ENCODE data around the gene FGD5.

Gene FGD5

GRCh38 chr3:14929310-14930074 lies 110.7 kb downstream of the FGD5 start:
- Histone ChIP-seq H3K36me3 (replicated peaks) (no peaks in the 10 kb centered on the region), H3K4me1 (no peaks in the 10 kb centered on the region), H3K9me3 (no peaks in the 10 kb centered on the region; the same call in 1 of the 2 replicates), H3K27me3 (ENCODE audit: low read depth) (0 out of 2 replicates have a peak, but pooled peaks cover 2% of the 10 kb centered on the region), H3K4me3 (no peak overlapping the region)
- no peak for DNase-seq (ENCODE audit: low spot score in 2 of 2)
- in situ Hi-C loops (cut with MboI; ENCODE audit: low sequenced_read_pairs): loop anchor here (10.0 kb wide), 1 partner anchor 415 kb away; no protein-coding TSS in a partner anchor

- in situ Hi-C loops (cut with MboI; ENCODE audit: low sequenced_read_pairs): no loop called here
Observed at GRCh38 chr3:14933820-14934425, 115.2 kb downstream of the FGD5 start.

GRCh38 chr3:14935592-14936345 lies 117.0 kb downstream of the FGD5 start:
- no peaks in the 10 kb centered on the region for H3K27me3 ChIP-seq (ENCODE audit: low read depth)
- no peak overlapping the region for H3K4me3 ChIP-seq
- no peaks in the 10 kb centered on the region; the same call in 1 of the 2 replicates for H3K9me3 ChIP-seq
- H3K36me3 ChIP-seq (replicated peaks): no peaks in the 10 kb centered on the region
- DNase-seq (ENCODE audit: low spot score in 2 of 2): no peak
- H3K4me1 ChIP-seq: no peaks in the 10 kb centered on the region
- in situ Hi-C loops (cut with MboI; ENCODE audit: low sequenced_read_pairs): no loop called here

More at GRCh38 chr3:14933820-14934425, 115.2 kb downstream of the FGD5 start:
- DNase-seq (ENCODE audit: low spot score in 2 of 2): no peak
- no peaks in the 10 kb centered on the region for H3K36me3 ChIP-seq (replicated peaks)
- no peak overlapping the region for H3K4me3 ChIP-seq
- no peaks in the 10 kb centered on the region for H3K4me1 ChIP-seq
- no peaks in the 10 kb centered on the region; the same call in 1 of the 2 replicates for H3K9me3 ChIP-seq
- H3K27me3 ChIP-seq (ENCODE audit: low read depth): no peaks in the 10 kb centered on the region

GRCh38 chr3:14938954-14939353 lies 120.2 kb downstream of the FGD5 start:
- in situ Hi-C loops (cut with MboI; ENCODE audit: low sequenced_read_pairs): no loop called here
- no peaks in the 10 kb centered on the region for H3K27me3 ChIP-seq (ENCODE audit: low read depth)
- no peak for DNase-seq (ENCODE audit: low spot score in 2 of 2)

GRCh38 chr3:14941871-14942270 lies 123.1 kb downstream of the FGD5 start:
- in situ Hi-C loops (cut with MboI; ENCODE audit: low sequenced_read_pairs): no loop called here
- no peaks in the 10 kb centered on the region for H3K9me3 ChIP-seq
- H3K36me3 ChIP-seq (replicated peaks): peaks cover 17% of the 10 kb centered on the region
- no peaks in the 10 kb centered on the region for H3K27me3 ChIP-seq (ENCODE audit: low read depth)
- peaks cover 11% of the 10 kb centered on the region for H3K4me1 ChIP-seq
- DNase-seq (ENCODE audit: low spot score in 2 of 2): no peak
- H3K4me3 ChIP-seq: no peak overlapping the region

More at GRCh38 chr3:14938954-14939353, 120.2 kb downstream of the FGD5 start:
- H3K4me3 ChIP-seq: no peak overlapping the region
- H3K9me3 ChIP-seq: no peaks in the 10 kb centered on the region
- peaks cover 8% of the 10 kb centered on the region for H3K4me1 ChIP-seq
- peaks cover 2% of the 10 kb centered on the region; the same call in 1 of the 2 replicates for H3K36me3 ChIP-seq (replicated peaks)

GRCh38 chr3:14943042-14943441 lies 124.3 kb downstream of the FGD5 start:
- no peak overlapping the region for H3K4me3 ChIP-seq
- peaks cover 11% of the 10 kb centered on the region for H3K4me1 ChIP-seq
- H3K27me3 ChIP-seq (ENCODE audit: low read depth): no peaks in the 10 kb centered on the region
- DNase-seq (ENCODE audit: low spot score in 2 of 2): no peak
- in situ Hi-C loops (cut with MboI; ENCODE audit: low sequenced_read_pairs): no loop called here
- no peaks in the 10 kb centered on the region for H3K9me3 ChIP-seq
- peaks cover 17% of the 10 kb centered on the region for H3K36me3 ChIP-seq (replicated peaks)

GRCh38 chr3:14946236-14946635 lies 127.5 kb downstream of the FGD5 start:
- Histone ChIP-seq H3K4me3 (peak overlapping the region; percentile 58), H3K36me3 (replicated peaks) (peaks cover 22% of the 10 kb centered on the region), H3K27me3 (ENCODE audit: low read depth) (no peaks in the 10 kb centered on the region), H3K4me1 (peaks cover 22% of the 10 kb centered on the region), H3K9me3 (no peaks in the 10 kb centered on the region)
- in situ Hi-C loops (cut with MboI; ENCODE audit: low sequenced_read_pairs): no loop called here
- DNase-seq (ENCODE audit: low spot score in 2 of 2): no peak

GRCh38 chr3:14946739-14947099 lies 128.0 kb downstream of the FGD5 start:
- Histone ChIP-seq H3K4me3 (peak overlapping the region; percentile 58), H3K27me3 (ENCODE audit: low read depth) (no peaks in the 10 kb centered on the region), H3K4me1 (peaks cover 22% of the 10 kb centered on the region), H3K9me3 (no peaks in the 10 kb centered on the region), H3K36me3 (replicated peaks) (peaks cover 22% of the 10 kb centered on the region)
- no peak for DNase-seq (ENCODE audit: low spot score in 2 of 2)
- in situ Hi-C loops (cut with MboI; ENCODE audit: low sequenced_read_pairs): no loop called here

- Histone ChIP-seq H3K9me3 (no peaks in the 10 kb centered on the region), H3K27me3 (ENCODE audit: low read depth) (no peaks in the 10 kb centered on the region), H3K36me3 (replicated peaks) (peaks cover 22% of the 10 kb centered on the region), H3K4me1 (peaks cover 22% of the 10 kb centered on the region), H3K4me3 (peak within 1 kb of the TSS; percentile 58)
- DNase-seq (ENCODE audit: low spot score in 2 of 2): peak; percentile 57 to 82
- in situ Hi-C loops (cut with MboI; ENCODE audit: low sequenced_read_pairs): no loop called here
Observed at GRCh38 chr3:14947100-14947885, 128.5 kb downstream of the FGD5 start, which contains the start of gene NR2C2. Gene NR2C2, plus strand, starts transcription at chr3:14947583. Its CDS starts 56,332 bp downstream, at chr3:15003915.

GRCh38 chr3:14947886-14948608 lies 129.3 kb downstream of the FGD5 start:
- Histone ChIP-seq H3K4me1 (peaks cover 18% of the 10 kb centered on the region), H3K4me3 (peak overlapping the region; percentile 58), H3K36me3 (replicated peaks) (peaks cover 22% of the 10 kb centered on the region), H3K9me3 (no peaks in the 10 kb centered on the region), H3K27me3 (ENCODE audit: low read depth) (no peaks in the 10 kb centered on the region)
- DNase-seq (ENCODE audit: low spot score in 2 of 2): peak; percentile 95 to 97
- in situ Hi-C loops (cut with MboI; ENCODE audit: low sequenced_read_pairs): no loop called here

- Histone ChIP-seq H3K27me3 (ENCODE audit: low read depth) (no peaks in the 10 kb centered on the region), H3K36me3 (replicated peaks) (peaks cover 22% of the 10 kb centered on the region), H3K9me3 (no peaks in the 10 kb centered on the region), H3K4me3 (peak overlapping the region; percentile 58), H3K4me1 (peaks cover 14% of the 10 kb centered on the region)
- in situ Hi-C loops (cut with MboI; ENCODE audit: low sequenced_read_pairs): no loop called here
- DNase-seq (ENCODE audit: low spot score in 2 of 2): no peak
Observed at GRCh38 chr3:14948609-14949038, 129.9 kb downstream of the FGD5 start.

- Histone ChIP-seq H3K4me1 (peaks cover 14% of the 10 kb centered on the region), H3K9me3 (no peaks in the 10 kb centered on the region), H3K36me3 (replicated peaks) (peaks cover 18% of the 10 kb centered on the region), H3K27me3 (ENCODE audit: low read depth) (no peaks in the 10 kb centered on the region), H3K4me3 (peak overlapping the region; percentile 58)
- in situ Hi-C loops (cut with MboI; ENCODE audit: low sequenced_read_pairs): no loop called here
- DNase-seq (ENCODE audit: low spot score in 2 of 2): no peak
Observed at GRCh38 chr3:14949126-14949525, 130.4 kb downstream of the FGD5 start.

Data from HAP-1 (cell line).